HepG2 (cell line): ENCODE data around the gene TMEM135. TPM values are rescaled to one million over a fixed set of nuclear protein-coding genes. Genes with fewer than 3 reads are reported as not detected.

Source experiments
- ATAC-seq: fragments of 200-7000 bp; cut with Tn5 transposase; 3 replicates; pipeline ENCODE4 v1.9.1; 2020; ENCODE audit warnings: mild to moderate bottlenecking, moderate library complexity
- BruUV-seq: library from RNA; stranded (reverse); fragments of 400-500 nt; replicated peaks from 2 replicates; lab custom pipeline; 2021; lab: Mats Ljungman, UMichigan
- CTCF ChIA-PET: fragments of 300-600 bp; formaldehyde crosslinking; extraction: SDS; loops from one replicate; lab custom pipeline; 2021; ENCODE audit warnings: low total read pairs, inconsistent platforms, low intra/inter-chr PET ratio; lab: Yijun Ruan, JAX
- POLR2A ChIA-PET: fragments of 350-600 bp; sonication (Branson Sonifier 250); formaldehyde crosslinking; loops from one replicate; lab custom pipeline; 2020; ENCODE audit warnings: antibody characterized with exemption, inconsistent platforms; lab: Yijun Ruan, JAX
- DNase-seq: peaks from one replicate; pipeline ENCODE4 v3.0.0-alpha.2; 2015; ENCODE audit warnings: low spot score
- FAIRE-seq: peaks from 3 replicates; lab custom pipeline; 2011; peaks lifted over from hg19 to GRCh38; lab: Jason Lieb, UNC
- H2AFZ ChIP-seq: one replicate; pipeline ENCODE4 v1.6.1; 2011; ENCODE audit warnings: low read length, inconsistent platforms
- H3K27ac ChIP-seq: fragments of 300-600 bp; 3 replicates; pipeline ENCODE4 v1.8.0; 2011; ENCODE audit warnings: mixed run types, mild to moderate bottlenecking, mixed read lengths, low read length, inconsistent platforms; ENCODE audit not compliant: insufficient read depth; ENCODE audit errors: extremely low read length
- H3K27me3 ChIP-seq, 2 experiments: fragments of 200-600 bp in 1 of 2; 2 replicates in 1 of 2; 3 replicates in 1 of 2; pipeline versions ENCODE4 v1.6.0 to v1.8.0; 2011; ENCODE audit warnings: low read length in 2 of 2, mild to moderate bottlenecking in 2 of 2, moderate library complexity in 2 of 2, inconsistent platforms in 1 of 2; ENCODE audit not compliant: insufficient read depth in 2 of 2, control insufficient read depth in 1 of 2
- H3K36me3 ChIP-seq, 2 experiments: fragments of 200-600 bp in 1 of 2; replicated peaks in 1 of 2; 2 replicates in 1 of 2; 3 replicates in 1 of 2; pipeline versions ENCODE4 v1.5.1 to v1.8.0; 2011; ENCODE audit warnings: low read length in 2 of 2, inconsistent platforms in 1 of 2; ENCODE audit not compliant: insufficient read depth in 2 of 2, control insufficient read depth in 1 of 2
- H3K4me1 ChIP-seq: 2 replicates; pipeline ENCODE4 v1.5.1; 2012; ENCODE audit warnings: low read length, inconsistent platforms; ENCODE audit not compliant: insufficient read depth
- H3K4me2 ChIP-seq: 2 replicates; pipeline ENCODE4 v1.6.0; 2011; ENCODE audit warnings: low read depth, low read length, inconsistent platforms
- H3K4me3 ChIP-seq, 3 experiments: fragments of 200-600 bp in 1 of 3; sonication (generic), shearing (Covaris generic) in 1 of 3; replicated peaks in 1 of 3; 2 replicates each; pipeline ENCODE4 v1.5.1; 2011 to 2016; ENCODE audit warnings: low read length in 3 of 3, inconsistent platforms in 2 of 3, low read depth in 2 of 3, mild to moderate bottlenecking in 2 of 3, control low read depth in 1 of 3, mixed read lengths in 1 of 3; ENCODE audit not compliant: insufficient read depth in 1 of 3
- H3K79me2 ChIP-seq: one replicate; pipeline ENCODE4 v1.6.1; 2011; ENCODE audit warnings: low read length, inconsistent platforms; ENCODE audit not compliant: insufficient read depth
- H3K9ac ChIP-seq: 2 replicates; pipeline ENCODE4 v1.6.0; 2011; ENCODE audit warnings: mild to moderate bottlenecking, low read depth, low read length, inconsistent platforms; ENCODE audit not compliant: insufficient read depth
- H3K9me3 ChIP-seq: 2 replicates; pipeline ENCODE4 v1.5.1; 2012; ENCODE audit warnings: mild to moderate bottlenecking, low read length
- H4K20me1 ChIP-seq: 2 replicates; pipeline ENCODE4 v1.6.0; 2011; ENCODE audit warnings: inconsistent platforms, mild to moderate bottlenecking, low read length, moderate library complexity; ENCODE audit not compliant: insufficient read depth
- DR1 ChIP-seq: sonication (generic); formaldehyde crosslinking; IDR thresholded peaks from 2 replicates; pipeline ENCODE4 v1.8.0; 2021; ENCODE audit warnings: mild to moderate bottlenecking, missing genetic modification reagents, inconsistent platforms
- GLI4 ChIP-seq: sonication (generic); formaldehyde crosslinking; IDR thresholded peaks from 2 replicates; pipeline ENCODE4 v1.5.1; 2020; ENCODE audit warnings: missing genetic modification reagents, mild to moderate bottlenecking, moderate library complexity, borderline replicate concordance
- KDM1A ChIP-seq: IDR thresholded peaks from 2 replicates; pipeline ENCODE4 v1.6.1; 2016; ENCODE audit warnings: missing compliant biosample characterization
- MAFF ChIP-seq: IDR thresholded peaks from 2 replicates; pipeline ENCODE4 v1.6.1; 2011; ENCODE audit warnings: low read depth, low read length, improper control_type of control experiment
- MTF1 ChIP-seq: sonication (generic); formaldehyde crosslinking; IDR thresholded peaks from 2 replicates; pipeline ENCODE4 v1.5.0; 2020; ENCODE audit warnings: missing genetic modification reagents
- MXI1 ChIP-seq: IDR thresholded peaks from 3 replicates; pipeline ENCODE4 v1.6.1; 2012; ENCODE audit warnings: low read depth, low read length, inconsistent platforms, borderline replicate concordance
- PAWR ChIP-seq: sonication (generic); formaldehyde crosslinking; IDR thresholded peaks from 2 replicates; pipeline ENCODE4 v1.4.0; 2020; ENCODE audit warnings: missing genetic modification reagents, mild to moderate bottlenecking, borderline replicate concordance
- RBFOX2 ChIP-seq: fragments of 200-400 bp; formaldehyde crosslinking; IDR thresholded peaks from 2 replicates; pipeline ENCODE4 v1.6.1; 2017; ENCODE audit warnings: low read depth, mild to moderate bottlenecking, low read length
- RFX5 ChIP-seq: IDR thresholded peaks from 2 replicates; pipeline ENCODE4 v1.6.1; 2011; ENCODE audit warnings: low read depth, low read length, improper control_type of control experiment
- SIX4 ChIP-seq: sonication (generic); formaldehyde crosslinking; IDR thresholded peaks from 2 replicates; pipeline ENCODE4 v1.4.0; 2020; ENCODE audit warnings: missing genetic modification reagents
- SOX13 ChIP-seq, 3 experiments: fragments of 450-650 bp in 1 of 3; sonication (generic) in 1 of 3; formaldehyde crosslinking in 1 of 3; IDR thresholded peaks in 2 of 3; conservative IDR thresholded peaks in 1 of 3; 2 replicates each; pipeline versions ENCODE4 v1.5.0 to v1.6.1; 2016 to 2020; ENCODE audit warnings: antibody characterized with exemption in 1 of 3, mild to moderate bottlenecking in 1 of 3, missing compliant biosample characterization in 1 of 3, missing genetic modification reagents in 1 of 3, moderate library complexity in 1 of 3
- TBX3 ChIP-seq: fragments of 450-650 bp; IDR thresholded peaks from 2 replicates; pipeline ENCODE4 v1.6.1; 2017; ENCODE audit warnings: antibody characterized with exemption, mild to moderate bottlenecking, inconsistent platforms, borderline replicate concordance
- WGBS: methylation state at CpG from one replicate; pipeline ENCODE4 v1.1.6; 2017; ENCODE audit warnings: low lambda C conversion rate; 5-methylcytosine and 5-hydroxymethylcytosine counted together
- in situ Hi-C: cut with HindIII; loops from 2 replicates; pipeline ENCODE4 v1.10.0; 2017; ENCODE audit warnings: low pct_unique_long_range_greater_than_20kb; ENCODE audit not compliant: extremely low pct_ligation_motif_present
- intact Hi-C: fragments of 100-400 bp; cut with micrococcal nuclease; formaldehyde crosslinking; loops from one replicate; pipeline ENCODE4 v1.10.0; 2022; ENCODE audit not compliant: unreplicated experiment
- polyA plus RNA-seq, 8 experiments: library from polyadenylated mRNA; depleted of rRNA in 3 of 8; stranded (reverse) in 7 of 8; unstranded in 1 of 8; fragments of >200 nt; fragmentation: Illumina TruSeq in 4 of 8; extraction: Trizol in 4 of 8; gene quantifications; 2 replicates each; pipeline versions ENCODE4 v1.2.1 to v1.2.3, GENCODE V29; 2011 to 2016; ENCODE audit warnings: low read depth in 4 of 8, missing spikeins in 1 of 8, mixed read lengths in 1 of 8; ENCODE audit not compliant: insufficient read depth in 1 of 8
- total RNA-seq, 5 experiments: library from RNA; depleted of rRNA; stranded (reverse); fragments of >200 nt; fragmentation: Illumina TruSeq; extraction: Trizol; gene quantifications; 2 replicates each; pipeline ENCODE4 v1.2.3, GENCODE V29; 2016; ENCODE audit warnings: low read depth in 1 of 5
- TF ChIP-seq, protein P1 (sequence below): sonication (generic); formaldehyde crosslinking; IDR thresholded peaks from 2 replicates; pipeline ENCODE4 v1.5.0; 2020; ENCODE audit warnings: missing genetic modification reagents
- TF ChIP-seq, protein P2 (sequence below): IDR thresholded peaks from 2 replicates; pipeline ENCODE4 v1.6.1; 2016; ENCODE audit warnings: missing compliant biosample characterization, missing genetic modification reagents, borderline replicate concordance
- TF ChIP-seq, protein P3 (sequence below): sonication (generic); formaldehyde crosslinking; IDR thresholded peaks from 2 replicates; pipeline ENCODE4 v1.5.0; 2020; ENCODE audit warnings: mild to moderate bottlenecking, missing genetic modification reagents, borderline replicate concordance

TMEM135 gene
- total and polyA plus RNA-seq, 2 of the 13 experiments (the other 11 are each of a cell fraction or from before 2014, with no cell fraction given) = 36.6 to 88.9 TPM

DNA sequence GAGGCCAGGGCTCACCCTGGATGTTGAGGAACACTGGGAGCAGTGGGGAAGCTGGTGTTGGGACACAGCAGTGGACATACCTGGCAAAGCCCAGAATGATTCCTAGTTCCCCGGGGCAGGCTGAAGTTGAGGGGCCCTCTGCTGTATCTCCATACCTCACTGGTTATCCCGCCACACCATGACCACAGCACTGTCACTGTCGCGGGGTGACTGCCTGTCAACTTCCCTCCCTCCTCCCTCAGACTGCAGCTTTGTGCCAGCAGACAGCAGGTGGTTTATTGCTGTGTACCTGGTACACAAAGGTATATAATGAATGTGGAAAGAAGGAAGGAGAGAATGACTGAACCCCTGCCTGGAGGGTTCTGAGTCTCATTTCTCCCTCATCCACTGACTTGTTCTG lies 318.7 kb downstream of the TMEM135 start:
- intact Hi-C loops = loop anchor here (10.0 kb wide), 1 partner anchor 1528 kb away; no protein-coding TSS in a partner anchor
- BruUV-seq = no TSS peak

DNA sequence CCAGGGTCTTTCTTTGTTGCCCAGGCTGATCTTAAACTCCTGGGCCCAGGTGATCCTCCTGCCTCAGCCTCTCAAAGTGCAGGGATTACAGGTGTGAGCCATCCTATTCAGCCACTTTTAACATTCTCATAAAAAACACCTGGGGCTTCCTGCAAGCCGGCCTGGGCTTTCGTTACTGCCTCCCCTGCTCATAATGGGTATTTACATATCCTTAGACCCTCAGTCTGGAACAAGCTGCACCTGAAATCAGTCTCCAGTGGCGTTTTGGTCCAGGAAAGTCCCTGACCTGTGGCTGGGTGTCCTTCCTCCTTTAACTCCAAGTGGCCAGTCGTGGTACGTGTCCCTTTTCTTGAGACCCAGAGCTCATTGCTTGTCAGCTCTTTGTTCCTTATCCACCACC lies 320.7 kb downstream of the TMEM135 start:
- no peak overlapping the region for H3K27ac ChIP-seq
- ATAC-seq (no peak), FAIRE-seq (no peak), DNase-seq (no peak)
- intact Hi-C loops (loop anchor here (10.0 kb wide), 1 partner anchor 1526 kb away; no protein-coding TSS in a partner anchor), in situ Hi-C loops (loop anchor here (10.0 kb wide), 1 partner anchor 1186 kb away; no protein-coding TSS in a partner anchor)
- ChIA-PET POLR2A (no interaction called here), CTCF (no interaction called here)
- no peaks in the 10 kb centered on the region; a peak in 1 of 5 replicates for H3K27me3 ChIP-seq
- no TSS peak for BruUV-seq
- WGBS = 31% methylated on average over 5 of the region's 5 CpGs
- H3K4me2 ChIP-seq = no peak overlapping the region
- H3K79me2 ChIP-seq = no peaks in the 10 kb centered on the region
- H3K9me3 ChIP-seq = no peaks in the 10 kb centered on the region
- no peaks in the 10 kb centered on the region for H3K36me3 ChIP-seq
- H3K9ac ChIP-seq = no peak overlapping the region
- no peak overlapping the region for H2AFZ ChIP-seq
- 0 out of 2 replicates have a peak, but pooled peaks cover 7% of the 10 kb centered on the region for H3K4me1 ChIP-seq
- no peak overlapping the region for H3K4me3 ChIP-seq
- no peaks in the 10 kb centered on the region for H4K20me1 ChIP-seq
- TF ChIP-seq, protein P1, sequence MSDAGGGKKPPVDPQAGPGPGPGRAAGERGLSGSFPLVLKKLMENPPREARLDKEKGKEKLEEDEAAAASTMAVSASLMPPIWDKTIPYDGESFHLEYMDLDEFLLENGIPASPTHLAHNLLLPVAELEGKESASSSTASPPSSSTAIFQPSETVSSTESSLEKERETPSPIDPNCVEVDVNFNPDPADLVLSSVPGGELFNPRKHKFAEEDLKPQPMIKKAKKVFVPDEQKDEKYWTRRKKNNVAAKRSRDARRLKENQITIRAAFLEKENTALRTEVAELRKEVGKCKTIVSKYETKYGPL (CRISPR knock-in tag) = no peak
- TF ChIP-seq TBX3 (no peak), MXI1 (no peak)
- TF ChIP-seq, protein P2, sequence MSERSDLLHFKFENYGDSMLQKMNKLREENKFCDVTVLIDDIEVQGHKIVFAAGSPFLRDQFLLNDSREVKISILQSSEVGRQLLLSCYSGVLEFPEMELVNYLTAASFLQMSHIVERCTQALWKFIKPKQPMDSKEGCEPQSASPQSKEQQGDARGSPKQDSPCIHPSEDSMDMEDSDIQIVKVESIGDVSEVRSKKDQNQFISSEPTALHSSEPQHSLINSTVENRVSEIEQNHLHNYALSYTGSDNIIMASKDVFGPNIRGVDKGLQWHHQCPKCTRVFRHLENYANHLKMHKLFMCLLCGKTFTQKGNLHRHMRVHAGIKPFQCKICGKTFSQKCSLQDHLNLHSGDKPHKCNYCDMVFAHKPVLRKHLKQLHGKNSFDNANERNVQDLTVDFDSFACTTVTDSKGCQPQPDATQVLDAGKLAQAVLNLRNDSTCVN (CRISPR knock-in tag) = no peak
- TF ChIP-seq, protein P3, sequence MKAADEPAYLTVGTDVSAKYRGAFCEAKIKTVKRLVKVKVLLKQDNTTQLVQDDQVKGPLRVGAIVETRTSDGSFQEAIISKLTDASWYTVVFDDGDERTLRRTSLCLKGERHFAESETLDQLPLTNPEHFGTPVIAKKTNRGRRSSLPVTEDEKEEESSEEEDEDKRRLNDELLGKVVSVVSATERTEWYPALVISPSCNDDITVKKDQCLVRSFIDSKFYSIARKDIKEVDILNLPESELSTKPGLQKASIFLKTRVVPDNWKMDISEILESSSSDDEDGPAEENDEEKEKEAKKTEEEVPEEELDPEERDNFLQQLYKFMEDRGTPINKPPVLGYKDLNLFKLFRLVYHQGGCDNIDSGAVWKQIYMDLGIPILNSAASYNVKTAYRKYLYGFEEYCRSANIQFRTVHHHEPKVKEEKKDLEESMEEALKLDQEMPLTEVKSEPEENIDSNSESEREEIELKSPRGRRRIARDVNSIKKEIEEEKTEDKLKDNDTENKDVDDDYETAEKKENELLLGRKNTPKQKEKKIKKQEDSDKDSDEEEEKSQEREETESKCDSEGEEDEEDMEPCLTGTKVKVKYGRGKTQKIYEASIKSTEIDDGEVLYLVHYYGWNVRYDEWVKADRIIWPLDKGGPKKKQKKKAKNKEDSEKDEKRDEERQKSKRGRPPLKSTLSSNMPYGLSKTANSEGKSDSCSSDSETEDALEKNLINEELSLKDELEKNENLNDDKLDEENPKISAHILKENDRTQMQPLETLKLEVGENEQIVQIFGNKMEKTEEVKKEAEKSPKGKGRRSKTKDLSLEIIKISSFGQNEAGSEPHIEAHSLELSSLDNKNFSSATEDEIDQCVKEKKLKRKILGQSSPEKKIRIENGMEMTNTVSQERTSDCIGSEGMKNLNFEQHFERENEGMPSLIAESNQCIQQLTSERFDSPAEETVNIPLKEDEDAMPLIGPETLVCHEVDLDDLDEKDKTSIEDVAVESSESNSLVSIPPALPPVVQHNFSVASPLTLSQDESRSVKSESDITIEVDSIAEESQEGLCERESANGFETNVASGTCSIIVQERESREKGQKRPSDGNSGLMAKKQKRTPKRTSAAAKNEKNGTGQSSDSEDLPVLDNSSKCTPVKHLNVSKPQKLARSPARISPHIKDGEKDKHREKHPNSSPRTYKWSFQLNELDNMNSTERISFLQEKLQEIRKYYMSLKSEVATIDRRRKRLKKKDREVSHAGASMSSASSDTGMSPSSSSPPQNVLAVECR (CRISPR knock-in tag) = no peak

More for the DNA sequence above, 318.7 kb downstream of the TMEM135 start:
- CTCF ChIA-PET = no interaction called here
- Histone ChIP-seq H3K4me3 (no peak overlapping the region), H4K20me1 (no peaks in the 10 kb centered on the region; the same call in none of the 2 replicates), H3K9ac (no peak overlapping the region), H3K4me2 (no peak overlapping the region), H3K27ac (no peak overlapping the region), H3K4me1 (0 out of 2 replicates have a peak, but pooled peaks cover 7% of the 10 kb centered on the region), H3K27me3 (no peaks in the 10 kb centered on the region; a peak in 1 of 5 replicates), H2AFZ (no peak overlapping the region), H3K9me3 (no peaks in the 10 kb centered on the region), H3K79me2 (no peaks in the 10 kb centered on the region), H3K36me3 (no peaks in the 10 kb centered on the region)
- POLR2A ChIA-PET = no interaction called here
- in situ Hi-C loops = loop anchor here (10.0 kb wide), 1 partner anchor 1188 kb away; no protein-coding TSS in a partner anchor
- ATAC-seq (no peak), DNase-seq (no peak), FAIRE-seq (no peak)
- 30% methylated on average over 3 of the region's 4 CpGs for WGBS
- TF ChIP-seq RBFOX2 (no peak), GLI4 (CRISPR knock-in tag) (no peak), PAWR (CRISPR knock-in tag) (no peak), KDM1A (CRISPR knock-in tag) (no peak), SOX13 (IDR thresholded peaks at IDR 0.05) (no peak), SOX13 (CRISPR knock-in tag; conservative IDR thresholded peaks at IDR 0.05 in 1 of 2, IDR thresholded peaks at IDR 0.05 in 1 of 2) (no peak), RFX5 (no peak), MAFF (no peak), SIX4 (no peak), MTF1 (CRISPR knock-in tag) (no peak), DR1 (CRISPR knock-in tag) (no peak)
